HG03432 (cell line): ENCODE data around the gene SLC35E2B.
"Not testable (repeated sequence)": the region's sequence is repeated elsewhere in the genome, so short reads cannot be mapped to it uniquely, and the experiment has no call there.

ENCODE experiments used
- ATAC-seq: cut with Tn5 transposase; IDR thresholded peaks from one replicate; pipeline ENCODE4 v1.9.1; 2021; ENCODE audit warnings: mild to moderate bottlenecking, moderate library complexity; ENCODE audit not compliant: unreplicated experiment

SLC35E2B gene

DNA sequence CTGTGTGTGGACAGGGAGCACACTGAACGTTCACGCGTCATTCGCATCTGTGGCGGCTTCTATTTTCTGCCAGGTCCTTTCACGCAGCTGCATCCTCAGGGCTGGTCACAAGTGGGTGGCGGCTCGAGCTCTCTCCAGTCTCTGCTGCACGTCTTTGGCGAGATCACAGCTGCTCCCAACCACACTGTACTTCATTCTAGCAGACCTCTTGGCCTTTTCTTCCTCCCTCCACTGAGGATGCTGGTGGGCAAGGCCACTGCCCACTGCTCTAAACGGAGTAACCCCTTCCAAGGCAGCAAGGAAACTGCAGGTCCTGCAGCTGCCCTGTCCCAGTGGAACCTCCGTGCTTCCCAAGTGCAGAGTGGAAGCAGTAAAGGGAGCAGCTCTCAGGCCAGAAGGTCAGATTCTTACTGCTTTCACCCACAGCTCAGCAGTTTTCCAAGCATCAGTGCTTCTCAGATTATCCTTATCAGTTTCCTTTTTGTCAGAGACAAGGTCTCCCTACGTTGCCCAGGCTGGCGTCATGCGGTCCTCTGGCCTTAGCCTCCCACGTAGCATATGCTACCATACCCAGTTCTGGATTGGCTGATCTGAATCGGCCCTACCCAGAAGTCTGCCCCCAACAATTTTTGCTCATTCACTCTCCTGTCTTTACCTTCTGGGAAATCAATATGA lies 44.9 kb downstream of the SLC35E2B start:
- ATAC-seq: not testable (repeated sequence)

DNA sequence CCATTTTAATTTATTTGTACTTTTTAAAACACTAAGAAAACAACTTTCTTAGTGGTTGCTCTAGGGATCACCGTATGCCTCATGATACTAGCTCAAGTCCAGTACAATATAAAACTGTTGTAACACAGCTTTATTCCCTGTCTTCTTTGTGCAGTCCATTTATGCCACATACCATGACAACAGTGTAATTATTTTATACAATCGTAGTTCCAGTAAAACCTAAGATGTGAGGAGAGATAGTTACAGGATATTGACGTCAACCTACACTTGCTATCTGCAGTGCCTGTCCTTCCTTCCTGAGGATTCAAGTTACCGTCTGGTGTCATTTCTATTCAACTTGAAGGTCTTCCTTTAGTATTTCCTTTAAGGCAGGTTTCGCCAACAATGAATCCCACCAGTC lies 46.3 kb downstream of the SLC35E2B start:
- ATAC-seq: not testable (repeated sequence)

DNA sequence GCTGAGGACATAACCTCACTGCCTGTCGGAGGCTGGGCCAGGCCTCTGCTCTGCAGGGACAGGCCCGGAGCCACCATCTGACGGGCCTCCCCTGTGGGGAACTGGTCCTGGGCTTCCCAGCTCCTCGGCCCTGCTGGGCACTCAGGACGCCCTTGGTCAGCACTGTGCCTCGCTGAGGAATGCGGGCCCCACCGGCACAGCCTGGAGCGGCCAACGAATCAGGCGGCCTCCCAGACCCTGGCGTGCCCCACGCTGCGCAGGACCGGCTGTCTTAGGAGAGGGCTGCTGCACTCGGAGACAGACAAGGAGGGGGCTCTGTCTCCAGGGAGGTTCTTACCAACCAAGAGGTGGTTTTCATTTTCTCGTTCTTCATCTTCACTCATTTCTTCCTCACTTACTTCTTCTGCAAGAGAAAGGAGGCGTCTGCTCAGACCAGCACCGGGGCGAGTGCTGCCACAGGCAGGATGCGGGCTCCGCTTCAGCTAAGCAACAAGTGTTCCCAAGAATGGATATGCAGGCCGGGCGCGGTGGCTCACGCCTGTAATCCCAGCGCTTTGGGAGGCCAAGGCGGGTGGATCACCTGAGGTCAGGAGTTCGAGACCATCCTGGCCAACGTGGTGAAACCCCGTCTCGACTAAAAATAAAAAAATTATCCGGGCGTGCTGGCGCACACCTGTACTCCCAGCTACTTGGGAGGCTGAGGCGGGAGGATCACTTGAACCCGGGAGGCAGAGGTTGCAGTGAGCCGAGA lies 51.7 kb downstream of the SLC35E2B start:
- not testable (repeated sequence) for ATAC-seq

DNA sequence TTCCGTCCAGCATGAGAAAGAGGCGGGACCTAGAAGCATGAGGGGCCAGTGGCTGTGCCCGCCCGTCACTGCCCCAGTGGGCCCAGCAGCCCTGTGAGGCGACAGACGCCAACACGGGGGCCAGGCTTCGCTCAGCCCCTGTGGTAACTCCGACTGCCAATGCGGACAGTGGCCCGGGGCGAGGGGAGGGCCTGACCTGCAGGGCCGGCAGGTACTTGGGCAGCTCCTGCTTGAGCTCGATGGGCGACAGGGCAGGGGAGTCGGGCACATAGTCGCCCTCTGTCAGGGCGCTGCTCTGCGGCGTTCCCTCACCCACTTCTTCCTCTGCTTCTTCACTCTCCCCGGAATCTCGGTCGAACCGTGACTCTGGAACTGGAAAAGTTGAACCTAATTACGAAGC lies 52.5 kb downstream of the SLC35E2B start:
- not testable (repeated sequence) for ATAC-seq

DNA sequence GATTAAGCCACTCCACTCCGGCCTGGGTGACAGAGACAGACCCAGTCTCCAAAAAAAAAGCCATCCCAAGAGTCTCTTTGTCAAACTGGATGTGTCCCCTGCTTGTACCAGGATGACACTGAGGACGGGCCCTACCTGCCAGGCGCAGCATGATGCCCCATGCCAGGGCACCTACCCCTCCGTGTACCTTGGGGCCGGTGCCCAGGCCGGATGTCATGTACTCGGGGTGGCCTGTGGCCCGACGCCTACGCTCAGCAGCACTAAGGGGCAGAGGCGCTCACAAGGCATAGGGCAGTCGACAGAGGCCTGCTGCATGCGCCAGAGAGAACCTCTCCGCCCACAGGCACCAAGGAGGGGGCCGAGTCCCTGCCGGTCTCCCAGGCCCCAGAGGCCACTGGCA lies 53.2 kb downstream of the SLC35E2B start:
- not testable (repeated sequence) for ATAC-seq

DNA sequence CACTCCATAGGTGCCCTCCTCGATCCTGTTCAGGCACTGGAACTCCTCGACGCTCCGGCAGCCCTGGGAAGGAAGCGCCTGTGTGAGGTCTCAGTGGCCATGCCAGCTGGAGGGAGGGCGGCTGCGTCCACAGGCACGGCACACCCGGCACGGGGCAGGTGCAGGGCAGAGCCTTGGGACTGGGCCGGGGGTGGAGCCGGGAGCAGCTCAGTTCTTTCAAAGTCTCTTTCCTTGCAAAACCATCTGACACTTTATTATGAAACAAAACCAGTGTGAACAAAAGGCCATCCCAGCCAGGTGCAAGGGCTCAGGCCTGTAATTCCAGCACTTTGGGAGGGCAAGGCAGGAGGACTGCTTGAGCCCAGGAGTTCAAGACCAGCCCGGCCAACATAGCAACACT lies 54.1 kb downstream of the SLC35E2B start:
- not testable (repeated sequence) for ATAC-seq

DNA sequence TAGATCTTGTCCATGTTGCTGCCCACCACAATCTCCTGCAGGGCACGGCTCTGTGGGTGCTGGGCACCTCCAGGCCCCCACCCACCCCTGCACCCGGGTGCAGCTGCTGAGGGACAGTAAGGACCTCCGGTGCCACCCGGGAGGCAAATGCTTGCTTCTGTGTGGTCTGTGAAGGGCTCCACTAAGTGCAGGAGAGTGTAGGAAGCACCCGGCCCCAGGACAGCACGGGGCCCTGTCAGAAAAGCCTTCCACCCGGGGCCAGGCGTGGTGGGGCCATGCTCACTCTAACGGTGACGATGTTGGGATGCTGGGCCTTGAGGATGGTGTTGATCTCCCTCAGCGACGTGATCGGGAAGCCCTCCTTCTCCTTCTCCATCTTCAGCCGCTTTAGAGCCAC lies 55.1 kb downstream of the SLC35E2B start:
- not testable (repeated sequence) for ATAC-seq

DNA sequence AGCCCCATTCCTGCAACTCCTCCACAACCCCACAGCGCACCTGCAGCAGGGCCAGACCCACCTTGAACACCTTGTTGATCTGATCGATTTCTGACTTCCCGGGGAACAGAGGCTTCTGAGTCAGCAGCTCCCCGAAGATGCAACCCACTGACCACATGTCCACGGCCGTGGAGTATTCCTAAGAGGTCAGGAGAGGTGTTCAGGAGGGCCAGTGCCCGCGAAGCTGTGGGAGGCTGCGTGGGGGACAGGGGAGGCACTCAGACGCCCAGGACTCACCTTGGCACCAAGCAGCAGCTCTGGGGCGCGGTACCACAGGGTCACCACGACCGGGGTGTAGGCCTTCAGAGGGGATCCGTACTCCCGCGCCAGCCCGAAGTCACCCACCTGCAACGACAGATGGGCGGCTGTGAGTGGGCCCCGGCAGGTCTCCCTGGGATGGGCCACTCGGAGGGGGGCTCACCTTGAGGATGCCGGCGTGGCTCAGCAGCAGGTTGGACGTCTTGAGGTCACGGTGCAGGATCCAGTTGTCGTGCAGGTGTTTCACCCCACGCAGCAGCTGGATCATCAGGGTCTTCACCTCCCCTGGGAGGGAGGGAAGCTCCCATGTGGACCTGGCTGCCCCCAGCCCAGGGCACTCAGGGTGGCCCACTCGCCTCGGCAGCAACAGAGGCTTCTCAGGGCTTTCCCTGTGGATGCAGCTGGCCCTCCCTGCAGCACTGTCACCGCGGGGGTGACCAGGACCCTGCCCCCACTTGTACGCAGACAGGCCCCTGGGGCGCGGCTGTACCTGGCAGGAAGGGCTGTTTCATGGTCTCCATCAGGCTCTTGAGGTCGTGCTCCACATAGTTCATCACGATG lies 55.7 kb downstream of the SLC35E2B start:
- not testable (repeated sequence) for ATAC-seq

DNA sequence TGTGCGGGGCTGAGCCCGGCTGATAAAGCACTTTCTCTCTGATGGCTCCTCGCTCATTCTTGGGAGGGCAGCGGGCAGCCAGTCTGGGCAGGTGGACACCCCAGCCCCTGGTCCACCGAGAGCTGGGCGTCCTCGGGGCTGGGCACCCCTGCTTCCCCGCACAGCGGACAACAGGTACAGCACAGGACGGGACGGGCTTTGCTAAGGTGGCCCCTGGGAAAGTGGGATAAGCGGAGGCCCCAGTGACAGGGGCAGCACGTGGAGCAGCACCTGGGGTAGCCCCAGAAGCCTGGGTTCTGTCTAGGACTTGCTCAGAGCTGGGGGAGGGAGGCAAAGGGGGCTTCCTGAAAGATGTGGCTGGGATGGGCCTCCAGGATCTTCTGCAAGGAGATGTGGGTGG lies 58.0 kb downstream of the SLC35E2B start:
- not testable (repeated sequence) for ATAC-seq

DNA sequence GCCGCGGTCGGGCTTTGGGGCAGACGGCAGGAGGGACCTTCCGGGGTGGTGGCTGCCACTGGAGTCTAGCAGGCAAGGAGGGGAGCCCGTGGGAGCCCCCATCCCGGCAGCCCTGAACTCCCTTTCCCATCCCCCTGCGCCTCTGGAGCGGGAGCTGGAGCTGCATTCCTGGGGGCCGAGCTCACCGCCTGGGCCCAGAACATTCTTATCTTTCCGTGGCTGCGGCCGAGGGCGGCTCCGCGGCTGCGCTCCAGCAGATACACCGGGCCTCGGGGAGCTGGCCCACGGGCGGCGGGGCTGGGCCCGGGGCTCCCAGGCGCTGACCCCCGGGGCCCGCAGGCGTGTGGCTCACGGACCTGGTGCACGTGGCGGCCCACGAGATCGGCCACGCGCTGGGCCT lies 59.2 kb downstream of the SLC35E2B start:
- ATAC-seq: not testable (repeated sequence)

DNA sequence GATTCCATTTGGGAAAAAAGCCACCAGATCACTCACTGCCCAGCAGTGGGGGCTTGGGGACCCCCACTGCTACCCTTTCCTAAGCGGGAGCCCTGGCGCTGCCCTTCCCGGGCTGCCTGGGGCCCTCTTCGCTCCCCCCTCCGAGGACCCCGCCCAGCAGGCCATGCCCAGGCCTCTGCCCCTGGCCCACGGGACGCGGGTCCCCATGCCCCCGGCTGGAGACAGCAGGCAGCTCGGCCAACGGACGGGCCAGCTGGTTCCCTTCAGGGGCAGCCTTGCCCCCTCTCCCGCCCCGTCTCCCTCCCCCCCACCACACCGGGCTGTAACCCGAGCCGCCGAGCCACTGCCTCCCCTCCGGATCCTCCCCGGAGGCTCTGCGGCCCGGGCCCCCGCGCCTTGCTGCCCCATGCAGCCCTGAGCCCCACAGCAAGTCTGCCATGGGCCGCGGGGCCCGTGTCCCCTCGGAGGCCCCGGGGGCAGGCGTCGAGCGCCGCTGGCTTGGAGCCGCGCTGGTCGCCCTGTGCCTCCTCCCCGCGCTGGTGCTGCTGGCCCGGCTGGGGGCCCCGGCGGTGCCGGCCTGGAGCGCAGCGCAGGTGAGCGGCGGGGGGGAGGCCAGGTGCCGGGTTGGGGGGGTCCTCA lies 60.7 kb downstream of the SLC35E2B start, which contains the start of gene MMP23B:
Gene MMP23B (plus strand): TSS at position 392 of the 639 bp plus-strand sequence. CDS start 46 bp downstream, at position 438.
- ATAC-seq: no peak

DNA sequence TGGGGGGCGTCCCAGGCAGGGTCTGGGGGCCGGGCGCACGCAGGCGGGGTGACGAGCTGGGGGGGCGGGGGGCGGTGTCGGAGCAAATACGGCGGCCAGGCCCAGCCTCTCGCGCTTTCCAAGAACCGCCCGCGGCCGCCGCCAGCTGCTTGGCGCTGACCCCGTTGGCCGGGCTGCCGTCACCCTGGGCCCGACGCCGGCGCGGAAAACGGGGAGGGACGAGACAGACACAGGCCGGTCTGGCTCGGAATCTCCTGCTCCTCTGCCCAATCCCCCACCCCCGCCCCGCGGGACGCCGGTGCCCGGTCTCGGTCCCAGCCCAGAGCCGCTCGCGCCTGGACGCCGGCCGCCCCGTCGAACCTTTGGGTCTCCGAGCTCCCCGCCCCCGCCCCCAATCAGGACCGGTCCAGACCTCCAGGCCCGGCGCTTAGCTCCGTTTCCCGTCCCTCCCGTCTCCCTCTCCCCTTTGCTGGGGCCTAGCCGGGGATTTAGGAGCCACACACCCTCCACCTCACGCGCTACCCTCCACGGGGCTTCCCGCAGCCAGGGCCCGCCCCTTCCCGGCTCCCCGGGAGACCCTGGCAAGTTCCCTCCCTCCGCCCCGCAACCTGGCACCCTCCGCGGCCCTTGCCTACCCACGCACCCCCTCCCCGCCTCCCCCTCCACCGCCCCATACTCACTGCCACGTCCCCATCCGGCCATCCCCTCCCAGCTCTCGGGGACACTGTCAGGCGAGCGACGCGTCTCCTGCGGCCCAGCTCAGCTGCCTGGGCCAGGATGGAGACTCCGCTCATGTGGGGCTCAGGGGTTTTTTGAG lies 61.4 kb downstream of the SLC35E2B start:
- ATAC-seq: no peak

DNA sequence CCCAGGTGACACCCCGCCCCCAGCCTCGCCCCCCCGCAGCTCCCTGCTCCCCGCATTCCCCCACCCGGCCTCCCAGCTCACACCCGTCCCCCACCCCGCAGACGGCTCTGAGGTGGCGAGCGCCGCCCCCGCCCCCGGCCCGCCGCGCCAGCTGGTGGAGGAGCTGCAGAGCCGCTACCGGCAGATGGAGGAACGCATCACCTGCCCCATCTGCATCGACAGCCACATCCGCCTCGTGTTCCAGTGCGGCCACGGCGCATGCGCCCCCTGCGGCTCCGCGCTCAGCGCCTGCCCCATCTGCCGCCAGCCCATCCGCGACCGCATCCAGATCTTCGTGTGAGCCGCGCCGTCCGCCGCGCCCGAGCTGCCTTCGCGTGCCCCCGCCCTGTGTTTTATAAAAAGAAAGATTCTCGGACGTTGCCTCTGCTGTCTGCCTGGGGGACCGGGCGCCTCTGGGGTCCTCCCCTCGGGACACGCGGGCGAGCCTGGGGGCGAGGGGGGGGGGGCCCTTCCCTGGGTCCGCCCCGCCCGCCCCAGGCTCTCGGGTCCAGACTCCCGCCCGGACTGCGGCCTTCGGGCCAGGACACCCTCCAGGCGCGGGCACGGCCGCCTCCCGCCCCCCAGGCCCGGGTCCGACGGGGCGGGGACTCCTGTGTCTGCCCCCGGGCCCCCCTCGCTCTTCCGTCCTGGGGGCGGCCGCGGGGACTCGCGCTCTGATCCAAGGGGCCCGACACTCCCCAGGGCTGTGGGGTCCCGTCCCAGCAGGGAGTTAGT lies 62.2 kb downstream of the SLC35E2B start:
- peak; percentile 66 for ATAC-seq

DNA sequence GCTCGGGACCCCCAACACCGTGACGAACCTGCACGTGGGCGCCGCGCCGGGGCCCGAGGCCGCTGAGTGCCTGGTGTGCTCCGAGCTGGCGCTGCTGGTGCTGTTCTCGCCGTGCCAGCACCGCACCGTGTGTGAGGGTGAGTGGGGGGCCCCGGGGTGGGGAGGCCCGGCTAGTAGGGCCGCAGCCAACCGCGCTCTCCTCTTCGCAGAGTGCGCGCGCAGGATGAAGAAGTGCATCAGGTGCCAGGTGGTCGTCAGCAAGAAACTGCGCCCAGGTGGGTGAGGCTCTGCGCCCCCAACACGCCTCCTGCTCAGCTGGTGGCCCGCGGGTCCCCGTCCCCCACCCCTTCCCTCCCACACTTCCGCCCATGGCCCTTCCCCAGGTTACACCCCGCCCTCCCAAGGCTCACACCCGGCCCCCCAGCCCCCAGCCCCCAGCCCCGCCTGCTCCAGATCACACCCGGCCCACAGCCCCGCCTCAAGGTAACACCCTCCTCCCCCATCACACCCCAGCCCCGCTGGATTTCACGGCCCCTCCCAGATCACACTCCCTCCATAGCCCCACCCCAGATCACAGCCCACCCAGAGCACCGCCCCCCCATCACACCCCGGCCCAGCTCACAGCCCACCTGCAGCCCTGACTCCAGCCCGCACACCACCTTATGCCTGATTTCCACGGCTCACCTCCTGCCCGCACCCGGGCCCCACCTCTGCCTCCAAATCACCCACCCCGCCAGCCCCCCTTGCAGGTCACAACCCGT lies 63.0 kb downstream of the SLC35E2B start:
- no peak for ATAC-seq

DNA sequence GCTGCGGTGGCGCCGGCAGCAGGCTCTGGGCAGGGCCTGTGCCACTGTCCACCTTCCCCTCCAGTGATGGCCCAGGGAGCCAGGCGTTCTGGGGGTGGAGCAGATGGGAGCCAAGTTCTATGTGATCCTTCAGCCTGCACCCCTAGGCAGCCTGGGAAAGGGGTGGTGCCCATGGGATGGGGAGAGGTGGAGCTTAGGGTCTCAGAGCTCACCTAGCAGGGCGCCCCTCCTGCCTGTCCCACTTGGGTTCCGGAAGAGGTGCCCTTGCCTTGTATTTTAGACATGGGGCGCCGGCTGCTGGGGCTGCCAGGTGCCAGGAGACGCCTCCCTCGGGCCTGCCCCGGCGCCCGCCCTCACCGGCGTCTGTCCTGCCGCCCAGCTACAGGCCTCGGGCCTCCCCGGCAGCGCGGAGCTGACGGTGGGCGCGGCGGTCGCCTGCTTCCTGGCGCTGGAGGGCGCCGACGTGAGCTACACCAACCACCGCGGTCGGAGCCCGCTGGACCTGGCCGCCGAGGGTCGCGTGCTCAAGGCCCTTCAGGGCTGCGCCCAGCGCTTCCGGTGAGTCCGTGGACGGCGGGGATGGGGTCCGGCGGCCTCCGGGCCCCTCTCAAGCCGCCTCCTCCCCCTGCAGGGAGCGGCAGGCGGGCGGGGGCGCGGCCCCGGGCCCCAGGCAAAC lies 63.7 kb downstream of the SLC35E2B start:
- ATAC-seq: no peak

DNA sequence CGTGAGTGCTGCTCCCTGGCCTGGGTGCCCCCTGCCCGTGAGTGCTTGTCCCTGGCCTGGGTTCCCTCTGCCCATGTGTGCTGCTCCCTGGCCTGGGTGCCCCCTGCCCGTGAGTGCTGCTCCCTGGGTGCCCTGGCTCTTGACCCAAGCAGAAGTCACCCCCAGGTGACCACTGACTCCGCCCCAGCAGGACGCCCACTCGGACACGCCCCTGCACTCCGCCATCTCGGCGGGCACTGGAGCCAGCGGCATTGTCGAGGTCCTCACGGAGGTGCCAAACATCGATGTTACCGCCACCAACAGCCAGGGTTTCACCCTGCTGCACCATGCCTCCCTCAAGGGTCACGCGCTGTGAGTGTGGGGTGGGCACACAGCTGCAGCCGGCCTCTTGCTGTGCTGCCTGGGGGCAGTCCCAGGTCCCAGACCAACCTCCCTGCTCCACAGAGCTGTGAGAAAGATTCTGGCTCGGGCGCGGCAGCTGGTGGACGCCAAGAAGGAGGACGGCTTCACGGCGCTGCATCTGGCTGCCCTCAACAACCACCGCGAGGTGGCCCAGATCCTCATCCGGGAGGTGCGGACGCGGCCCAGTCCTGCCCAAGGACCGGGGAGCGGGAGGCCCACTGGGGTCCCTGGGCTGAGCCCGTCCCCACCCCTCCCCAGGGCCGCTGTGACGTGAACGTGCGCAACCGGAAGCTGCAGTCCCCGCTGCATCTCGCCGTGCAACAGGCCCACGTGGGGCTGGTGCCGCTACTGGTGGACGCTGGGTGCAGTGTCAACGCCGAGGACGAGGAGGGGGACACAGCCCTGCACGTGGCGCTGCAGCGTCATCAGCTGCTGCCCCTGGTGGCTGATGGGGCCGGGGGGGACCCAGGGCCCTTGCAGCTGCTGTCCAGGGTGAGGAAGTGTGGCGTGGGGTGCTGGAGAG lies 64.5 kb downstream of the SLC35E2B start:
- ATAC-seq: no peak

DNA sequence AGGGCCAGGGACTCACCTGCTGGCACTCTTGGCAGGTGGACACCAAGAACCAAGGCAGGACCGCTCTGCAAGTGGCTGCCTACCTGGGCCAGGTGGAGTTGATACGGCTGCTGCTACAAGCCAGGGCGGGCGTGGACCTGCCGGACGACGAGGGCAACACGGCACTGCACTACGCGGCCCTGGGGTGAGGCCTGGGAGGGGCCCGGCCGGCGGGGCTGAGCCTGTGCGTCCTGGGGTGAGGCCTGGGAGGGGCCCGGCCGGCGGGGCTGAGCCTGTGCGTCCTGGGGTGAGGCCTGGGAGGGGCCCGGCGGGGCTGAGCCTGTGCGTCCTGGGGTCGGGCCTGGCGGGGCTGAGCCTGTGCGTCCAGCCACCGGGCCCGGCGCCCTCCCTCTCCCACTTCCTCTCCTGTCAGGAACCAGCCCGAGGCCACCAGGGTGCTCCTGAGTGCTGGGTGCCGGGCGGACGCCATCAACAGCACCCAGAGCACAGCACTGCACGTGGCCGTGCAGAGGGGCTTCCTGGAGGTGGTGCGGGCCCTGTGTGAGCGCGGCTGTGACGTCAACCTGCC lies 65.2 kb downstream of the SLC35E2B start:
- no peak for ATAC-seq
